Cardiac septum (tissue), 1 donor: ENCODE data around the gene ZNF106. TPM values are rescaled to one million over a fixed set of nuclear protein-coding genes. Genes with fewer than 3 reads are reported as not detected.

Experiments
- DNase-seq: peaks from one replicate; pipeline ENCODE4 v3.0.0-alpha.2; 2020; ENCODE audit warnings: low spot score
- intact Hi-C: fragments of 100-400 bp; cut with DNase I; formaldehyde crosslinking; loops from one replicate; pipeline ENCODE4 v1.14.0; 2022
- total RNA-seq: library from RNA; stranded (reverse); fragmentation: NEBNext Ultra II Directional; extraction: Animal tissue kit (Norgen Biotek cat#: 25700); gene quantifications from one replicate; pipeline ENCODE4 v1.2.1, GENCODE V29; 2021
- donor health status: DM: no; HTN: no; CAD: no.

Gene ZNF106
- total RNA-seq, 1 donor from 2014 or later = 691 TPM

DNA sequence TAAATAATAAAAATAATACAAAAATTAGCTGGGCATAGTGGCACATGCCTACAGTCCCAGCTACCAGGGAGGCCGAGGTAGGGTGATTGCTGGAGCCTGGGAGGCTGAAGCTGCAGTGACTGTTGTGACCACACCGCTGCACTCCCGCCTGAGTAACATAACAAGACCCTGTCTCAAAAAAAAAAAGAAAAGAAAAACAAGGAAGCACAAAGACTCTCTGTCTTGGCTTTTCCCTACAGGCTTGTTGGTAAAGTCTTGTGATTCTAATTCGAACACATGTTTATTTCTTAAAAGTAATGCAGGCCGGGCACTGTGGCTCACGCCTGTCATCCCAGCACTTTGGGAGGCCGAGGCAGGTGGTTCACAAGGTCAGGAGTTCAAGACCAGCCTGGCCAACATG, 71.6 kb downstream of the ZNF106 start:
- no peak for DNase-seq
- intact Hi-C loops = no loop called here

- intact Hi-C loops = no loop called here
Measured at GRCh38 chr15:42413920-42414319, 77.0 kb downstream of the ZNF106 start.

DNA sequence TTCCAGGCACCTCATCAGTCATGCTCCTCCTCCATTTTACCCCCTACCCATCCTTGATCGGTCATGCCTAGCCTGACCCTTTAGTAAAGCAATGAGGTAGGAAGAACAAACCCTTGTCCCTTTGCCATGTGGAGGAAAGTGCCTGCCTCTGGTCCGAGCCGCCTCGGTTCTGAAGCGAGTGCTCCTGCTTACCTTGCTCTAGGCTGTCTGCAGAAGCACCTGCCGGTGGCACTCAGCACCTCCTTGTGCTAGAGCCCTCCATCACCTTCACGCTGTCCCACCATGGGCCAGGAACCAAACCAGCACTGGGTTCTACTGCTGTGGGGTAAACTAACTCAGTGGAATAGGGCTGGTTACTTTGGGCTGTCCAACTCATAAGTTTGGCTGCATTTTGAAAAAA, 79.1 kb downstream of the ZNF106 start:
- intact Hi-C loops = no loop called here
- DNase-seq = no peak

More at GRCh38 chr15:42413920-42414319, 77.0 kb downstream of the ZNF106 start:
- no peak for DNase-seq

- no peak for DNase-seq
- intact Hi-C loops = no loop called here
Measured at GRCh38 chr15:42409011-42409410, 81.9 kb downstream of the ZNF106 start.

DNA sequence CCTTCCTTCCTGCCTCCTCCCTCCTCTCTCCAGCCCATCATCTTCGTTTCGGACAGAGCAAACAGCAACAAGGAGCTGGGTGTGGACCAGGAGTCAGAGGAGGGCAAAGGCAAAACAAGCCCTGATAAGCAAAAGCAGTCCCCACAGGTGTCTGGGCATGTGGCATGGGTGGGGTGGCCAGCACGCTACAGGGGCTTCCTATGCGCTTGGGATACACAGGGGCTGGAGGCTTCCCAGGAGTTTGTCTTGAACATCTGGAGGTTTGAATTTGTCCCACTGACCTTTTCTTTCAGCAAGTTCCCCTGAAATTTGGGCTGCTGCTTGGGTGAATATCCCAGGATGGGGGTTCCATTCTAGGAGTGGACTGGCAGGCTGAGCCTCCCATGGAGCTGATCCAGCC, 82.8 kb downstream of the ZNF106 start:
- intact Hi-C loops = no loop called here

GRCh38 chr15:42405863-42406482, 85.0 kb downstream of the ZNF106 start:
- DNase-seq = no peak
- intact Hi-C loops = no loop called here

More for the DNA sequence above, 82.8 kb downstream of the ZNF106 start:
- DNase-seq = no peak

GRCh38 chr15:42404461-42405235, 86.3 kb downstream of the ZNF106 start:
- no peak for DNase-seq
- intact Hi-C loops = no loop called here

DNA sequence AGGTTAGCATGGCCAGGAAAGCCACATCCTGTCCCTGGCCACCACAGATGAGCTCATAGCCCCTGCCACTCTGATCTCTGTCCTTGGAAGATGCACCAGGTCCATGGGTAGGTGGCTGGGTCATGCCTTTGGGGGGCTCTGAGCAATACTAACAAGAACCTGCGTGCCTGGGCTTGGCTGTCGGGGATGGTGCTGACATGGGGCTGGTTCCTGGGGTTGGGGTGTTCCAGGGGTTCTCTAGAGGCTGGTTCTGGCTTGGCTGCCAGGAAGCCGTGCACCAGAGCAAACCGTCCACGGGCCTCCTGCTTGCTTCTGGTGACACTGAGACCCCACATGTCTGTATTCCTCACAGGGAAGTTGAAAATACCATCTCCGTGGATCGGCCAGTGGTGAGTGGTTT, 87.6 kb downstream of the ZNF106 start:
- intact Hi-C loops = no loop called here

DNA sequence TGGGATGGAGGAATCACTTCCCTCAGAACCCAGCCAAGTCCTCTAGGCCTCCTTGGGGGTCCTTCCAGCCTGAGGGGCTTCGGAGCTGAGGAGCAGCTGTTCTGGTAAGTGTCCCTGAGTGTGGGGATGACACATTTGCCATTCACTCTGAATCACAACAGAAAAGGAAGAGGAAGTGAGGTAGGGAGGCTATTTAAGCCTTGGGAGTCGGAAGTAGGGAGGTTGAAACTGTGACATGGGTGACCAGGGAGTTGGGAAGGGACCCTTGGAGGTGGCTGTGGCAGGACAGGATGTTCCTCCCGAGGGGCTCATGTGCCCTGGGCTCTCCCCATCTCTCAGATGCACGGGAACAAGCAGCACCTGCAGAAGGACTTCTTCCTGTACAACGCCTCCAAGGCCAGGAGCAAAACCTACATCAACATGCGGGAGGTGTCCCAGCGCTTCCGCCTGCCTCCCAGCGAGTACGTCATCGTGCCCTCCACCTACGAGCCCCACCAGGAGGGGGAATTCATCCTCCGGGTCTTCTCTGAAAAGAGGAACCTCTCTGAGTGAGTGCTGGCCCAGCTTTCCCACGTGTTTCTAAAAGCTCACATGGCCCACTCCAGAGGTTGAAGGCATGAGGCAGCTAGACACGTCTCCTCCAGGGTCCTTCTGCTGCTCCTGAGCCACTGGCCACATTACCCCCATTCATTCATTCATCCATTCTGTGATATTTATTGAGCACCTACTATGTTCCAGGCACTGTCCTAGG, 88.3 kb downstream of the ZNF106 start:
- no peak for DNase-seq
- intact Hi-C loops = no loop called here

More for the DNA sequence above, 87.6 kb downstream of the ZNF106 start:
- no peak for DNase-seq

GRCh38 chr15:42401544-42402454, 89.1 kb downstream of the ZNF106 start:
- intact Hi-C loops = no loop called here
- no peak for DNase-seq

DNA sequence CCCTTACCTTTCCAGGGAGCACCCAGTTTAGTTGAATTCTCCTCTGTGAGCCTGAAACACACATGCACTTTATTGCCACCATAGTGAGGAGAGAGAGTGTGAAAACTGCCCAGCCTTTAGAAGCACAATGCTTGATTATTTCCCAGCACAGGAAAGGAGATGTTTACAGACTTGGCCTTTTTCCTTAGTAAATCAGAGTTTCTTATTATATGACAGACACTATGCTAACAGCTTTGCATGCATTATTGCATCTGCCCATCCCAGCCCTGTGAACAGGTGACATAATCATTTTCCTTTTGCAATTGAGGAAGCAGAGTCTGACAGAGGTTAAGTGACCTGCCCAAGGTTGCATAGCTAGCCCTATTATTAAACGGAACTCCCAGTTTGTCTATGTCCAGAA, 95.1 kb downstream of the ZNF106 start:
- no peak for DNase-seq
- intact Hi-C loops = no loop called here

GRCh38 chr15:42394106-42394505, 96.8 kb downstream of the ZNF106 start:
- no peak for DNase-seq
- intact Hi-C loops = no loop called here

DNA sequence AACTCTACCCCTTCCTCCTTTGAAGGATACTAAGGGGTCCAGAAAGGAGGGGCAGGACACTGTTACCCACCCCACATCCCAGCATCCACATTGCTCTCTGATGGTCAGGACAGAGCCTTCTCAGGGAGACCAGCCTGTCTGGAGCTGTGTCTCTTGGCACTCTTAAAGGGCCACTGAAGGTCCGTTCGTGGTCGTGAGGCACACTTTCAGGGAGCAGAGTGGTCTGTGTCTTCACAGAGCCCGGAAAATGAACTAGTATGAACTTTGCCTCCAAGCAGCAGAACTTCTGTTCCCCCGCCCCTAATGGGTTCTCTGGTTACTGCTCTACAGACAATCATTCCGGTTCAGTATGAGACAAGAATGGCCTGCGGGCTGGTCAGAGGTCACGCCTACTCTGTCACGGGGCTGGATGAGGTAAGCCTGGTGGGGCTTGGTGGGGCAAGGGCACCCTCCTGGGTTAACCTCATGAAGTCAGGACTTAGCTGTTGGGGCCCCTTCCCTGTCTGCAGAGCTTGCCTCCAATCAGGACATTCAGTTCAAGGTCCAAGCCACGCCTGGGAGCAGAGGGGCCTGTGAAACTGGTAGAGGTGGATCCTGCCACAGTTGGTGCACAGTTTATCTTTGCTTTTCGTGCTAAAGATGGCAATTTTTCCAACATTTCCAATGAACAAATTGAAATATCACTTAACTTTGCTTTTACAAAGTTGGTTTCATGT, 98.5 kb downstream of the ZNF106 start:
- intact Hi-C loops = no loop called here
- DNase-seq = no peak

DNA sequence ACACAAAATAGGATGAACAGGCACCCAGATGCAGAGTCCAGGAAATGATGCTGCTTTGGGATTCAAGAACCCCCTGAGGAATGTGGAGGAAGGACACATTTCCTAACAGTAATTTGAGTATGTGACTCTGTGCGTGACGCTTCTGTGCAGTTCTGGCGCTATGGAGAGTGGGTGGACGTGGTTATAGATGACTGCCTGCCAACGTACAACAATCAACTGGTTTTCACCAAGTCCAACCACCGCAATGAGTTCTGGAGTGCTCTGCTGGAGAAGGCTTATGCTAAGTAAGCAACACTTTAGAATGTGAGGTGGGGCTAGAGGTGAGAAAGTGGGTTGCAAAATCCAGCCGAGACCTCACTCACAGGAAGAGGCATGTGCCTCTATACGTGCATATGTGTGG, 103.3 kb downstream of the ZNF106 start:
- intact Hi-C loops = no loop called here
- no peak for DNase-seq

DNA sequence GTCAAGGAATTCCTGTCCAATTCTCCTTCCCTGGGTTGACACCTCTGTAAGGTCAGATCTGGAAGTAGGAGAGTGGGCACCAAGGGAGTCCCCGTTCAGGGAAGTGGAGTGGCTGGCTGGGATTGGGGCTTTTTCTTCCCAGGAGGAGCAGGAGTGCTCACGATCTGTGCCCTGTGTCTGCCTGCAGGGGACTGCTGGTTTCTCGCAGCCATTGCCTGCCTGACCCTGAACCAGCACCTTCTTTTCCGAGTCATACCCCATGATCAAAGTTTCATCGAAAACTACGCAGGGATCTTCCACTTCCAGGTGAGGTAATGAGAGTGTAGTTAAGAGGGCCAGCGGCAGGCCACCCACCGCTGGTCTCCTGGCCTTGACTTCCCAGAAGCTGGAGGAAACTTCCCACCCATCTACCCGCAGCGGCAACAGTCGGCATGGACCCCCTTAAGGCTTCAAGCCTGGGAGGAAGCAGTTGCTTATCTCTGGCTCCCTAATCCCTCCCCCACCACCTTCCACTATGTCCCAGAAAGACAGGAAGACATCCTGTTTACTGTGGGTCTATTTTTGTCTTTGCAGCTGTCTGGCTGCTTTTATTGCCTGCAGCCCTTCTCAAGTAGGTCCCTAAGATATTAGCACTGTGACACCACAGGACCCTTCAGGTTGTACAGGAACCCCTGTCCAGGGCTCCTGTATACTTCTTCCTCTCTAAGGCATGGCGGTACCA, 104.8 kb downstream of the ZNF106 start:
- intact Hi-C loops = no loop called here
- DNase-seq = no peak

GRCh38 chr15:42385206-42385979, 105.5 kb downstream of the ZNF106 start:
- no peak for DNase-seq
- intact Hi-C loops = no loop called here

- intact Hi-C loops = no loop called here
- no peak for DNase-seq
Measured at GRCh38 chr15:42384597-42384996, 106.3 kb downstream of the ZNF106 start.

GRCh38 chr15:42378011-42378410, 112.9 kb downstream of the ZNF106 start:
- intact Hi-C loops = no loop called here
- no peak for DNase-seq
